ENCODE data around the gene CTSK. TPM values are rescaled to one million over a fixed set of nuclear protein-coding genes. Genes with fewer than 3 reads are reported as not detected.
"Not testable (repeated sequence)": the region's sequence is repeated elsewhere in the genome, so short reads cannot be mapped to it uniquely, and the experiment has no call there.

The CTSK gene
- total RNA-seq (2014; rRNA removed; shearing (Covaris generic); ENCODE audit: low replicate concordance), result 3.7 and 6.5 TPM in 2 replicates

GRCh38 chr1:150808121-150808520 is at the start of gene CTSK:
Gene CTSK, minus strand, starts transcription at chr1:150808260. Its CDS starts 1,455 bp downstream, at chr1:150806805.
- H3K4me3 ChIP-seq (ENCODE audit: low read length), result no peak within 1 kb of the TSS
- peaks cover 17% of the 10 kb centered on the region; the same call in 1 of the 2 replicates for H3K36me3 ChIP-seq (ENCODE audit: insufficient read depth, low read length)
- no peaks in the 10 kb centered on the region for H4K20me1 ChIP-seq (ENCODE audit: insufficient read depth, low read depth, low read length)
- no peak within 1 kb of the TSS for H3K9ac ChIP-seq (ENCODE audit: low read length)
- no peak for DNase-seq
- H3K27me3 ChIP-seq (ENCODE audit: low read length), result no peaks in the 10 kb centered on the region
- no peak within 1 kb of the TSS for H2AFZ ChIP-seq (ENCODE audit: low read length)
- no peak within 1 kb of the TSS for H3K4me2 ChIP-seq (ENCODE audit: low read depth, low read length, poor library complexity, severe bottlenecking)
- H3K4me1 ChIP-seq (ENCODE audit: low read length), result no peaks in the 10 kb centered on the region
- H3K9me2 ChIP-seq (replicated peaks; ENCODE audit: insufficient read depth, low read length), result no peaks in the 10 kb centered on the region
- no peaks in the 10 kb centered on the region for H3K9me3 ChIP-seq (ENCODE audit: low read length)
- no peaks in the 10 kb centered on the region for H3K79me2 ChIP-seq (ENCODE audit: low read length)
- no peak within 1 kb of the TSS for H3K27ac ChIP-seq (ENCODE audit: low read length)

- not testable (repeated sequence) for H3K4me2 ChIP-seq (ENCODE audit: low read depth, low read length, poor library complexity, severe bottlenecking); H3K4me1 ChIP-seq (ENCODE audit: low read length); DNase-seq
Measured at GRCh38 chr1:150852734-150853133, 44.7 kb upstream of the CTSK start.

GRCh38 chr1:150850801-150851362 is 42.8 kb upstream of the CTSK start:
- not testable (repeated sequence) for H4K20me1 ChIP-seq (ENCODE audit: insufficient read depth, low read depth, low read length); H3K9me3 ChIP-seq (ENCODE audit: low read length); H3K27me3 ChIP-seq (ENCODE audit: low read length); H3K4me3 ChIP-seq (ENCODE audit: low read length); H3K4me1 ChIP-seq (ENCODE audit: low read length); H3K9me2 ChIP-seq (replicated peaks; ENCODE audit: insufficient read depth, low read length); H3K9ac ChIP-seq (ENCODE audit: low read length); H3K27ac ChIP-seq (ENCODE audit: low read length); DNase-seq; H2AFZ ChIP-seq (ENCODE audit: low read length); H3K4me2 ChIP-seq (ENCODE audit: low read depth, low read length, poor library complexity, severe bottlenecking); H3K79me2 ChIP-seq (ENCODE audit: low read length)
- H3K36me3 ChIP-seq (ENCODE audit: insufficient read depth, low read length), result peaks cover 29% of the 10 kb centered on the region

More at GRCh38 chr1:150852734-150853133, 44.7 kb upstream of the CTSK start:
- not testable (repeated sequence) for H3K9me3 ChIP-seq (ENCODE audit: low read length); H3K9ac ChIP-seq (ENCODE audit: low read length); H3K4me3 ChIP-seq (ENCODE audit: low read length); H2AFZ ChIP-seq (ENCODE audit: low read length); H3K79me2 ChIP-seq (ENCODE audit: low read length); H4K20me1 ChIP-seq (ENCODE audit: insufficient read depth, low read depth, low read length); H3K27ac ChIP-seq (ENCODE audit: low read length); H3K9me2 ChIP-seq (replicated peaks; ENCODE audit: insufficient read depth, low read length); H3K27me3 ChIP-seq (ENCODE audit: low read length)
- H3K36me3 ChIP-seq (ENCODE audit: insufficient read depth, low read length), result peaks cover 39% of the 10 kb centered on the region

DNA sequence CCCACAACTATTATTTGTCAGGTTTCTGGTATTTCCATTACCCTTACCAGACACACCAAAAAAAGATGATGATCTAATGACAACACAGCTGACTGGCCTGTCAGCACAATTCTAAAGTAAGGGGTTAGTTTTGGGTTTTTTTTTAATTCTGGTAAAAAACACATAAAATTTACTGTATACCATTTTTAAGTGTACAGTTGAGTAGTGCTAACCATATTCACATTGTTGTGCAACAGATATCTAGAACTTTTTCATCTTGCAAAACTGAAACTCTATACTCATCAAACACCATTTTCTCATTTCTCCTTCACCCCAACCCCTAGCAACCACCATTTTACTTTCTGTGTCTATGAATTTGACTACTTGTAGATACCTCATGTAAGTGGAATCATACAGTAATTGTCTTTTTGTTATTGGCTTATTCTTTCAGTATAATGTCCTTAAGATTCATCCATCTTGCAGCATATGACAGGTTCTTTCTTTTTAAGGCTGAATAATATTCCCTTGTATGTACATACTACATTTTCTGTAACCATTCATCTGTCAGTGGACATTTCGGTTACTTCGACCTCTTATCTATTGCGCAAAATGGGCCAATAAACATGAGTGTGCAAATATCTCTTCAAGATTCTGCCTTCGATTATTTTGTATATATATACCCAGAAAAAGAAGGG is 38.5 kb upstream of the CTSK start:
- H3K4me3 ChIP-seq (ENCODE audit: low read length), result no peak overlapping the region
- no peak overlapping the region for H2AFZ ChIP-seq (ENCODE audit: low read length)
- H3K4me1 ChIP-seq (ENCODE audit: low read length), result peaks cover 8% of the 10 kb centered on the region
- no peak overlapping the region for H3K9ac ChIP-seq (ENCODE audit: low read length)
- no peak overlapping the region for H3K4me2 ChIP-seq (ENCODE audit: low read depth, low read length, poor library complexity, severe bottlenecking)
- no peaks in the 10 kb centered on the region for H3K9me2 ChIP-seq (replicated peaks; ENCODE audit: insufficient read depth, low read length)
- no peaks in the 10 kb centered on the region for H4K20me1 ChIP-seq (ENCODE audit: insufficient read depth, low read depth, low read length)
- H3K27me3 ChIP-seq (ENCODE audit: low read length), result no peaks in the 10 kb centered on the region
- DNase-seq, result no peak
- H3K9me3 ChIP-seq (ENCODE audit: low read length), result no peaks in the 10 kb centered on the region
- H3K79me2 ChIP-seq (ENCODE audit: low read length), result no peaks in the 10 kb centered on the region
- no peak overlapping the region for H3K27ac ChIP-seq (ENCODE audit: low read length)
- H3K36me3 ChIP-seq (ENCODE audit: insufficient read depth, low read length), result no peaks in the 10 kb centered on the region

- no peak for DNase-seq
- H3K4me1 ChIP-seq (ENCODE audit: low read length), result peaks cover 20% of the 10 kb centered on the region
- no peaks in the 10 kb centered on the region for H3K9me3 ChIP-seq (ENCODE audit: low read length)
- no peaks in the 10 kb centered on the region for H3K27me3 ChIP-seq (ENCODE audit: low read length)
- H3K9ac ChIP-seq (ENCODE audit: low read length), result no peak overlapping the region
- H3K4me3 ChIP-seq (ENCODE audit: low read length), result no peak overlapping the region
- no peak overlapping the region for H2AFZ ChIP-seq (ENCODE audit: low read length)
- no peaks in the 10 kb centered on the region for H3K9me2 ChIP-seq (replicated peaks; ENCODE audit: insufficient read depth, low read length)
- no peaks in the 10 kb centered on the region for H3K79me2 ChIP-seq (ENCODE audit: low read length)
- no peaks in the 10 kb centered on the region for H4K20me1 ChIP-seq (ENCODE audit: insufficient read depth, low read depth, low read length)
- H3K4me2 ChIP-seq (ENCODE audit: low read depth, low read length, poor library complexity, severe bottlenecking), result no peak overlapping the region
- peaks cover 9% of the 10 kb centered on the region; the same call in 1 of the 2 replicates for H3K36me3 ChIP-seq (ENCODE audit: insufficient read depth, low read length)
- no peak overlapping the region for H3K27ac ChIP-seq (ENCODE audit: low read length)
Measured at GRCh38 chr1:150843474-150843873, 35.4 kb upstream of the CTSK start.

DNA sequence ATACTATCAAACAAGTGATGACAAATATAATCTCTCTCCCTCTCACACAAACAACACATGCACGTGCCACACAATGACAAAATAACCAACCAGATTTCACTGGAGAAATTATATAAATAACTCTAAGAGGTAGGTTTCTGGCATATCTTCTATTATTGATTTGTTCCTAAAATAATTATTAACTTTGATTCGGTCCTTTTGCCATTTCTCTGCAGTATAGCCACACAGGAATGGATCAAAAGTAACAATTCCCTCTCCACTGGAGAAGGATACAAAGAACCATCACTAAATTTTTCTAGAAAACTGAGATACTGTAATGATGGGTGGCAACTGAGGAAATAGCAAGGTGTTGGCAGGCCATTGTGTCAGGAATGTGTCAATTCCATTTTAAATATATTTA is 34.9 kb upstream of the CTSK start:
- Histone ChIP-seq H3K79me2 (ENCODE audit: low read length) (no peaks in the 10 kb centered on the region), H3K27ac (ENCODE audit: low read length) (no peak overlapping the region), H3K9me2 (replicated peaks; ENCODE audit: insufficient read depth, low read length) (no peaks in the 10 kb centered on the region), H3K27me3 (ENCODE audit: low read length) (no peaks in the 10 kb centered on the region), H3K9me3 (ENCODE audit: low read length) (no peaks in the 10 kb centered on the region), H2AFZ (ENCODE audit: low read length) (no peak overlapping the region), H3K4me2 (ENCODE audit: low read depth, low read length, poor library complexity, severe bottlenecking) (no peak overlapping the region), H3K36me3 (ENCODE audit: insufficient read depth, low read length) (peaks cover 9% of the 10 kb centered on the region; the same call in 1 of the 2 replicates), H4K20me1 (ENCODE audit: insufficient read depth, low read depth, low read length) (no peaks in the 10 kb centered on the region), H3K4me3 (ENCODE audit: low read length) (no peak overlapping the region), H3K4me1 (ENCODE audit: low read length) (peaks cover 20% of the 10 kb centered on the region), H3K9ac (ENCODE audit: low read length) (no peak overlapping the region)
- no peak for DNase-seq

DNA sequence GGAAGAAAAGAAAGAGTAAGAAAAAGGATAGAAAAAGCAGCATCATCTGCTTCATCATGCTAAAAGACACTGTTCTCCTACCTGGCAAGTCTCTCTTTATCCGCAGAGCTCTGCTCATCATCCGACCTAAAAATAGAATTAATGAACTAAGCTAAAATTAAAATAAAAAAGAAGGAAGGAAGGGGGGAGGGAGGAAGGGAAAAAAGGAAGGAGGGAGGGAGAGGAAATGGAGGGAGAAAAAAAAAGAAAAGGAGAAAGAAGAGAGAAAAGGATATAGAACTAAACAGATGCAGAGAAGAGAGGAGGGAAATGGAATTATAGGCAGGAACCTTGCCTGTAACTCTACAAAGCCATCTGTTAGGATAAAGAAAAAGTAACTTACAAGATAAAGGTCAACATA is 34.3 kb upstream of the CTSK start:
- Histone ChIP-seq H3K4me3 (ENCODE audit: low read length) (no peak overlapping the region), H3K9ac (ENCODE audit: low read length) (no peak overlapping the region), H3K79me2 (ENCODE audit: low read length) (no peaks in the 10 kb centered on the region), H3K27me3 (ENCODE audit: low read length) (no peaks in the 10 kb centered on the region), H3K9me3 (ENCODE audit: low read length) (no peaks in the 10 kb centered on the region), H3K4me2 (ENCODE audit: low read depth, low read length, poor library complexity, severe bottlenecking) (no peak overlapping the region), H3K36me3 (ENCODE audit: insufficient read depth, low read length) (peaks cover 9% of the 10 kb centered on the region; the same call in 1 of the 2 replicates), H3K27ac (ENCODE audit: low read length) (no peak overlapping the region), H3K9me2 (replicated peaks; ENCODE audit: insufficient read depth, low read length) (no peaks in the 10 kb centered on the region), H3K4me1 (ENCODE audit: low read length) (peaks cover 20% of the 10 kb centered on the region), H4K20me1 (ENCODE audit: insufficient read depth, low read depth, low read length) (no peaks in the 10 kb centered on the region), H2AFZ (ENCODE audit: low read length) (no peak overlapping the region)
- no peak for DNase-seq

DNA sequence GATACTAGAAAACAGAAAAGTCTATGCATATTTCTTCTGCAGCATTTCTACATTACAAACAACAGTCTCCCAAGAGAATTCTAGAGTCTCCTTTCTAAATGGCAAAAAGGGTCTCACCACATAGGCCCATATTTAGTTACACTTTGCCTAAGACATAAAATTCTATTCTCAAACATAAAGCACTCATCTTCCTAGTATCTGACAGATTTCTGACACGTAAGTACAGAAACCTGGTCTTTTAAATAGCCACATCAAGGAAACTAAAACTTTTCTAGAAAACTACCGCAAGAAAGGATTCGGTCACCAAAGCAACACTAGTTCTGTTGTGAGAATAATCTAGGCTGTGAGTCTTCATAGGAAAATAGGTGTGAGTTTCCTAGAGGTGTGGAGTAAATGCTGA is 33.6 kb upstream of the CTSK start:
- no peaks in the 10 kb centered on the region for H3K79me2 ChIP-seq (ENCODE audit: low read length)
- H3K4me2 ChIP-seq (ENCODE audit: low read depth, low read length, poor library complexity, severe bottlenecking), result no peak overlapping the region
- no peak for DNase-seq
- no peaks in the 10 kb centered on the region for H4K20me1 ChIP-seq (ENCODE audit: insufficient read depth, low read depth, low read length)
- H3K4me3 ChIP-seq (ENCODE audit: low read length), result no peak overlapping the region
- no peaks in the 10 kb centered on the region for H3K9me3 ChIP-seq (ENCODE audit: low read length)
- peaks cover 9% of the 10 kb centered on the region; the same call in 1 of the 2 replicates for H3K36me3 ChIP-seq (ENCODE audit: insufficient read depth, low read length)
- no peak overlapping the region for H3K9ac ChIP-seq (ENCODE audit: low read length)
- no peaks in the 10 kb centered on the region for H3K27me3 ChIP-seq (ENCODE audit: low read length)
- peaks cover 20% of the 10 kb centered on the region for H3K4me1 ChIP-seq (ENCODE audit: low read length)
- H3K27ac ChIP-seq (ENCODE audit: low read length), result peak overlapping the region; percentile 16; the same call in 1 of the 2 replicates
- no peaks in the 10 kb centered on the region for H3K9me2 ChIP-seq (replicated peaks; ENCODE audit: insufficient read depth, low read length)
- no peak overlapping the region for H2AFZ ChIP-seq (ENCODE audit: low read length)

All from Karpas-422 (cell line).